ENCODE data around the gene GNA15. TPM values are rescaled to one million over a fixed set of nuclear protein-coding genes. Genes with fewer than 3 reads are reported as not detected.

Gene GNA15
- total and polyA plus RNA-seq, 2 of the 8 experiments (the other 6 are each of a cell fraction or from before 2014, with no cell fraction given): 0.26 to 0.45 TPM

DNA sequence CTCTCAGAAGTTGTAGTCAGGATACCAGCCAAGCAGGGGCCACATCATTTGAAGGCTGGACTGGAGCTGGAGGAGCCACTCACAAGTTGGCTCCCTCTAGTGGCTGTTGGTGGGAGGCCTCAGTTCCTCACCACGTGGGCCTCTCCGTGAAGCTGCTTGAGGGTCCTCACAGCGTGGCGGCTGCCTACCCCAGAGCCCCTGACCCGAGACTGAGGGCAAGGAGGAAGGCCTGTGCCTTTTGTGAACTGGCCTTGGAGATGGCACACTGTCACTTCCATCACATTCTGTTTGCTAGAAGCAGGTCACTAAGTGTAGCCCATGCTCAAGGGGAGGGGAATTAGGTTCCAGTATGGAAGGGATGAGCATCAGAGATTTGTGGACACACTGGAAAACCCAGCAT lies 27.1 kb upstream of the GNA15 start (continued):
- TF ChIP-seq, protein P1, sequence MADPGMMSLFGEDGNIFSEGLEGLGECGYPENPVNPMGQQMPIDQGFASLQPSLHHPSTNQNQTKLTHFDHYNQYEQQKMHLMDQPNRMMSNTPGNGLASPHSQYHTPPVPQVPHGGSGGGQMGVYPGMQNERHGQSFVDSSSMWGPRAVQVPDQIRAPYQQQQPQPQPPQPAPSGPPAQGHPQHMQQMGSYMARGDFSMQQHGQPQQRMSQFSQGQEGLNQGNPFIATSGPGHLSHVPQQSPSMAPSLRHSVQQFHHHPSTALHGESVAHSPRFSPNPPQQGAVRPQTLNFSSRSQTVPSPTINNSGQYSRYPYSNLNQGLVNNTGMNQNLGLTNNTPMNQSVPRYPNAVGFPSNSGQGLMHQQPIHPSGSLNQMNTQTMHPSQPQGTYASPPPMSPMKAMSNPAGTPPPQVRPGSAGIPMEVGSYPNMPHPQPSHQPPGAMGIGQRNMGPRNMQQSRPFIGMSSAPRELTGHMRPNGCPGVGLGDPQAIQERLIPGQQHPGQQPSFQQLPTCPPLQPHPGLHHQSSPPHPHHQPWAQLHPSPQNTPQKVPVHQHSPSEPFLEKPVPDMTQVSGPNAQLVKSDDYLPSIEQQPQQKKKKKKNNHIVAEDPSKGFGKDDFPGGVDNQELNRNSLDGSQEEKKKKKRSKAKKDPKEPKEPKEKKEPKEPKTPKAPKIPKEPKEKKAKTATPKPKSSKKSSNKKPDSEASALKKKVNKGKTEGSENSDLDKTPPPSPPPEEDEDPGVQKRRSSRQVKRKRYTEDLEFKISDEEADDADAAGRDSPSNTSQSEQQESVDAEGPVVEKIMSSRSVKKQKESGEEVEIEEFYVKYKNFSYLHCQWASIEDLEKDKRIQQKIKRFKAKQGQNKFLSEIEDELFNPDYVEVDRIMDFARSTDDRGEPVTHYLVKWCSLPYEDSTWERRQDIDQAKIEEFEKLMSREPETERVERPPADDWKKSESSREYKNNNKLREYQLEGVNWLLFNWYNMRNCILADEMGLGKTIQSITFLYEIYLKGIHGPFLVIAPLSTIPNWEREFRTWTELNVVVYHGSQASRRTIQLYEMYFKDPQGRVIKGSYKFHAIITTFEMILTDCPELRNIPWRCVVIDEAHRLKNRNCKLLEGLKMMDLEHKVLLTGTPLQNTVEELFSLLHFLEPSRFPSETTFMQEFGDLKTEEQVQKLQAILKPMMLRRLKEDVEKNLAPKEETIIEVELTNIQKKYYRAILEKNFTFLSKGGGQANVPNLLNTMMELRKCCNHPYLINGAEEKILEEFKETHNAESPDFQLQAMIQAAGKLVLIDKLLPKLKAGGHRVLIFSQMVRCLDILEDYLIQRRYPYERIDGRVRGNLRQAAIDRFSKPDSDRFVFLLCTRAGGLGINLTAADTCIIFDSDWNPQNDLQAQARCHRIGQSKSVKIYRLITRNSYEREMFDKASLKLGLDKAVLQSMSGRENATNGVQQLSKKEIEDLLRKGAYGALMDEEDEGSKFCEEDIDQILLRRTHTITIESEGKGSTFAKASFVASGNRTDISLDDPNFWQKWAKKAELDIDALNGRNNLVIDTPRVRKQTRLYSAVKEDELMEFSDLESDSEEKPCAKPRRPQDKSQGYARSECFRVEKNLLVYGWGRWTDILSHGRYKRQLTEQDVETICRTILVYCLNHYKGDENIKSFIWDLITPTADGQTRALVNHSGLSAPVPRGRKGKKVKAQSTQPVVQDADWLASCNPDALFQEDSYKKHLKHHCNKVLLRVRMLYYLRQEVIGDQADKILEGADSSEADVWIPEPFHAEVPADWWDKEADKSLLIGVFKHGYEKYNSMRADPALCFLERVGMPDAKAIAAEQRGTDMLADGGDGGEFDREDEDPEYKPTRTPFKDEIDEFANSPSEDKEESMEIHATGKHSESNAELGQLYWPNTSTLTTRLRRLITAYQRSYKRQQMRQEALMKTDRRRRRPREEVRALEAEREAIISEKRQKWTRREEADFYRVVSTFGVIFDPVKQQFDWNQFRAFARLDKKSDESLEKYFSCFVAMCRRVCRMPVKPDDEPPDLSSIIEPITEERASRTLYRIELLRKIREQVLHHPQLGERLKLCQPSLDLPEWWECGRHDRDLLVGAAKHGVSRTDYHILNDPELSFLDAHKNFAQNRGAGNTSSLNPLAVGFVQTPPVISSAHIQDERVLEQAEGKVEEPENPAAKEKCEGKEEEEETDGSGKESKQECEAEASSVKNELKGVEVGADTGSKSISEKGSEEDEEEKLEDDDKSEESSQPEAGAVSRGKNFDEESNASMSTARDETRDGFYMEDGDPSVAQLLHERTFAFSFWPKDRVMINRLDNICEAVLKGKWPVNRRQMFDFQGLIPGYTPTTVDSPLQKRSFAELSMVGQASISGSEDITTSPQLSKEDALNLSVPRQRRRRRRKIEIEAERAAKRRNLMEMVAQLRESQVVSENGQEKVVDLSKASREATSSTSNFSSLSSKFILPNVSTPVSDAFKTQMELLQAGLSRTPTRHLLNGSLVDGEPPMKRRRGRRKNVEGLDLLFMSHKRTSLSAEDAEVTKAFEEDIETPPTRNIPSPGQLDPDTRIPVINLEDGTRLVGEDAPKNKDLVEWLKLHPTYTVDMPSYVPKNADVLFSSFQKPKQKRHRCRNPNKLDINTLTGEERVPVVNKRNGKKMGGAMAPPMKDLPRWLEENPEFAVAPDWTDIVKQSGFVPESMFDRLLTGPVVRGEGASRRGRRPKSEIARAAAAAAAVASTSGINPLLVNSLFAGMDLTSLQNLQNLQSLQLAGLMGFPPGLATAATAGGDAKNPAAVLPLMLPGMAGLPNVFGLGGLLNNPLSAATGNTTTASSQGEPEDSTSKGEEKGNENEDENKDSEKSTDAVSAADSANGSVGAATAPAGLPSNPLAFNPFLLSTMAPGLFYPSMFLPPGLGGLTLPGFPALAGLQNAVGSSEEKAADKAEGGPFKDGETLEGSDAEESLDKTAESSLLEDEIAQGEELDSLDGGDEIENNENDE (IDR thresholded peaks at IDR 0.05; ENCODE audit: insufficient replicate concordance, low read length): no peak
- TF ChIP-seq SRF (IDR thresholded peaks at IDR 0.05; ENCODE audit: low read depth, low read length) (no peak), RNF2 (IDR thresholded peaks at IDR 0.05; ENCODE audit: borderline replicate concordance, low read depth, low read length, missing control alignments, poor library complexity, severe bottlenecking) (no peak), CHD1 (IDR thresholded peaks at IDR 0.05; ENCODE audit: low read depth, low read length) (no peak), SP2 (IDR thresholded peaks at IDR 0.05; ENCODE audit: low read length) (no peak), CEBPB (IDR thresholded peaks at IDR 0.05; ENCODE audit: low read depth, low read length) (no peak), SIX5 (IDR thresholded peaks at IDR 0.05; ENCODE audit: low read depth, low read length) (no peak), BACH1 (IDR thresholded peaks at IDR 0.05; ENCODE audit: low read length) (no peak), RAD21 (IDR thresholded peaks at IDR 0.05 in 1 of 2, conservative IDR thresholded peaks at IDR 0.05 in 1 of 2; ENCODE audit: low read depth in 2 of 2, low read length in 2 of 2) (peak; percentile 49 to 59), GABPA (IDR thresholded peaks at IDR 0.05; ENCODE audit: borderline replicate concordance, insufficient read depth, low read length) (peak; percentile 29; the same call in 1 of the 2 replicates)
- TF ChIP-seq, protein P2, sequence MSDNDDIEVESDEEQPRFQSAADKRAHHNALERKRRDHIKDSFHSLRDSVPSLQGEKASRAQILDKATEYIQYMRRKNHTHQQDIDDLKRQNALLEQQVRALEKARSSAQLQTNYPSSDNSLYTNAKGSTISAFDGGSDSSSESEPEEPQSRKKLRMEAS (IDR thresholded peaks at IDR 0.05): peak; percentile 96
